ENCODE data around the gene LEKR1.
"Not testable (repeated sequence)": the region's sequence is repeated elsewhere in the genome, so short reads cannot be mapped to it uniquely, and the experiment has no call there.

LEKR1 gene

DNA sequence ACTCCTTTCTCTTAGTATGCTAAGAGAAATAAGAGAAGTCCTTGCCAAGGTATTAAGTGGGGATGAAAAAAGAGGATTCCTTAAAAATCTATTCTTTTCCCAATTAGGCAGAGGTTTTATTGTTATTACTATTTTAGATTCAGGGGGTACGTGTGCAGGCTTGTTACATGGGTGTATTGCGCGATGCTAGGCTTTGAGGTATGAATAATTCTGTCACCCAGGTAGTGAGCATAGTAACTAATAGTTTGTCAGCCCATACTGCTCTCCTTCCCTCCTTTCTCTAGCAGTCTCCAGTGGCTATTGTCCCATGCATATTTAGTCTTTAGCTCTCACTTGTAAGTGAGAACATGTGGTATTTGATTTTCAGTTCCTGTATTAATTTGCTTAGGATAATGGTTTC is 83.9 kb downstream of the LEKR1 start:
- DNase-seq = no peak

DNA sequence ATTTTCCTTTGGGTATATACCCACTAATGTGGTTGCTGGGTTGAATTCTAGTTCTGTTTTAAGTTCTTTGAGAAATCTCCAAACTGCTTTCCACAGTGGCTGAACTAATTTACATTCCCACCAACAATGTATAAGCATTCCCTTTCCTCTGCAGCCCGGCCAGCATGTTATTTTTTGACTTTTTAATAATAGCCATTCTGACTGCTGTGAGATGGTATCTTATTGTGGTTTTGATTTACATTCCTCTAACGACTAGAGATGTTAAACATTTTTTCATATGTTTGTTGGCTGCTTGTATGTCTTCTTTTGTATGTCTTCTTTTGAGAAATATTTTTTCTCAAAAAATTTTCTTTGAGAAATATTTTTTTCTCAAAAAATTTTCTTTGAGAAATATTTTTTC is 84.7 kb downstream of the LEKR1 start:
- not testable (repeated sequence) for DNase-seq

- DNase-seq = not testable (repeated sequence)
These were observed 88.1 kb downstream of the LEKR1 start for GRCh38 chr3:156914300-156914699.

DNA sequence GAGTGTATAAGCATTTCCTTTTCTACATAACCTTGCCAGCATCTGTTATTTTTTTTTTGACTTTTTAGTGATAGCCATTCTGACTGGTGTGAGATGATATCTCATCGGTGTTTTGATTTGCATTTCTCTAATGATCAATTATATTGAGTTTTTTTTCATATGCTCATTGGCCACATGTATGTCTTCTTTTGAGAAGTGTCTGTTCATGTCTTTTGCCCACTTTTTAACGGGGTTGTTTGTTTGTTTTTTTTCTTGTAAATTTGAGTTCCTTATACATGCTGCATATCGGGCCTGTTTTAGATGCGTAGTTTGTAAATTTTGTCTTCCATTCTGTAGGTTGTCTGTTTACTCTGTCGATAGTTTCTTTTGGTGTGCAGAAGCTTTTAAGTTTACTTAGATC is 89.2 kb downstream of the LEKR1 start:
- no peak for DNase-seq

DNA sequence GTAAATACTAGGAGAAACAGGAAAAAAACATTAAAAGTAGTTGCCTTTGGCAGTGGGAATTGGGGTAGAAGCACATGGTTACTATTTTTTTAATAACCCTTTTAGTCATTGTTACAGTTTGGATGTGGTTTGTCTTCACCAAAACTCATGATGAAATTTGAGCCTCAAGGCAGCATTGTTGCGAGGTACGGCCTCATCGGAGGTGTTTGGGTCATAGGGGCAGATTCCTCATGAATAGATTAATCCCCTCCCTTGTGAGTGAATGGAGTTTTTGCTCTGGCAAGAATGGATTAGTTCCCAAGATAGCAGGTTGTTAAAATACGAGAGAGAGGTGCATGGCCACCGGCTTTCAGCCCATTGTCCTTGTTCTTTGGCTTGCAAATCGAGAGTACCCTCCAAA is 92.6 kb downstream of the LEKR1 start:
- no peak for DNase-seq

DNA sequence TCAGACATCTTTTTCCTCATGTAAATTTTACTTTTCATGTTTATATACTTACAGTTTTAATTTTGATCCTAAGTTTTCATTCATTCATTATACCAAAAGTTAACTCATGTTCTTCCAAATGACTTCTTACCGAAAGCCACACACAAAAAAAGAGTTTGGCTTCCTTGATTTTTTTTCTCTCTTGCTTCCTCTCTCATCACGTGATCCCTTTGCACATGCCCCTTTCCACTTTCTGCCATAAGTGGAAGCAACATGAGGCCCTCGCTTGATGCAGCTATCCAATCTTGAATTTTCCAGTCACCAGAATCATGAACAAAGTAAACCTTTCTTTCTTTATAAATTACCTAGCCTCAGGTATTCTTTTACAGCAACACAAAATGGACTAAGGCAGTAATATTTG is 93.7 kb downstream of the LEKR1 start:
- no peak for DNase-seq

- no peak for DNase-seq
These were observed 94.2 kb downstream of the LEKR1 start for GRCh38 chr3:156920399-156920798.

- no peak for DNase-seq
These were observed 97.2 kb downstream of the LEKR1 start for GRCh38 chr3:156923349-156923748.

GRCh38 chr3:156938724-156939123 is 112.6 kb downstream of the LEKR1 start:
- no peak for DNase-seq

DNA sequence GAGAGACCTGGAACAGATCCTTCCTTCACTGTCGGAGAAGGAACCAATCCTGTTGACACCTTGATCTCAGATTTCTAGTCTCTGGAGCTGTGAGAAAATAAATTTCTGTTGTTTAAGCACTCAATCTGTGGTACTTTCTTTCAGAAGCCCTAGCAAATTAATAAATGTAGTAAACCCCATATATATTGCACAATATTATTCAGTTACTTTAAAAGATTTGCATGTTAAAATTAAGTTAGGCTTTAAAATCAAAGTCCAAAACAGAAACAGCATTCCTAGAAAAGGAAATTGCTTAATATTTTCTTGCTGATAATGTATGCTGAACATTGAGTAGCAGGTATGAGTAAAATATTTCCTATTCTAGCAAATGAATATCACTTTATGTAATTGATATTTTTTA is 113.2 kb downstream of the LEKR1 start:
- DNase-seq = no peak

DNA sequence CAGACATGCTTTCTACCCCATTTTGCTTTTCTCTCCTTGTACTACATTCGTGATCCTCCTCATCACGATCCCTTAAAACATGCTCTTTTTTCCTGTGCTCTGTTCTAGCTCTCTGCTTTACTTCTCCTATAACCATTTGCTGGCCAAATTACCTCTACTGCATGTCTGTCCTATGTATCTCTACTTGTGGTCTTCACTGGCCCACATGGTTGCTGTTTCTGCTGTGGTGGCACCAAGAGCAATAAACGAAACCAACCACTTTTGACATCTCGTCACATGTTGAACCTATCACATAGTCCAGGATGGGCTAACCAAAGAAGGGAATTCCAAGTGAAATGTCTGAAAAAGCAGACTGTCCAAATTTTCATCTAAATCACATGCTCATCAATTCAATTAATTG is 115.2 kb downstream of the LEKR1 start:
- DNase-seq = no peak

- no peak for DNase-seq
These were observed 122.5 kb downstream of the LEKR1 start for GRCh38 chr3:156948402-156949210.

DNA sequence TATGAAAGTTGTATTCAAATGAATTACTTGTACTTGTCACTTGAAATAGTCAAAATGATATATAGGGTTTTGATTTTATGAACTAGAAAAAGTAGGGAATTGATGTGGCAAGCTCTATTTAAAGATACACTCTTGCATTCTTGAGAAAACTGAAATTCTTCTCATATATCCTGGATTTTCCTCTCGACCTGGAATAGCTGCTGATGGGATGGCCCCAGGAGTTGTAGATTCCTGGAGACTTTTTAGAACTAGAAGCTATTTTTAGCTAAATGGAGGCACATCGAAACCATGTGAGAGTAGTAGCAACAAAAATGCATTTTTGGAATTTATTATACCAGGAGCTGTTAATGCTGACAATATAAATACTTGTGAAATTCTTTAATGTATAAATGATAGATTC is 125.9 kb downstream of the LEKR1 start:
- no peak for DNase-seq

DNA sequence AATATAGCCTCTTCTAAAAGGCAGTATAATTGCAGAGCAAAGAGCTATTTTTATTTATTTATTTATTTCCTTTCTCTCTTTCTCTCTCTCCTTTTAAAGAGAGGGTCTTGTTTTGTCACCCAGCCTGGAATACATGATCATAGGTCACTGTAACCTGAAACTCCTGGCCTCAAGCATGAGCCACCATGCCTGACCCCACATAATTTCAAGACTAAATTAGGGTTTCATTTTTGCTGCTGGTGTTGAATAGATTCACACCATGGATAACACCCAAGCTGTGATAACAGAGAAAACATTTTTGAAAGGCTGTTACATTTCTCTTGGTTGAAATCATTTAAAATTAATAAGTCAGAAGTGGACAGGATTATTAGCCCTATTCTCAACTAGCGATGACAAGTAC is 131.6 kb downstream of the LEKR1 start:
- DNase-seq = no peak

DNA sequence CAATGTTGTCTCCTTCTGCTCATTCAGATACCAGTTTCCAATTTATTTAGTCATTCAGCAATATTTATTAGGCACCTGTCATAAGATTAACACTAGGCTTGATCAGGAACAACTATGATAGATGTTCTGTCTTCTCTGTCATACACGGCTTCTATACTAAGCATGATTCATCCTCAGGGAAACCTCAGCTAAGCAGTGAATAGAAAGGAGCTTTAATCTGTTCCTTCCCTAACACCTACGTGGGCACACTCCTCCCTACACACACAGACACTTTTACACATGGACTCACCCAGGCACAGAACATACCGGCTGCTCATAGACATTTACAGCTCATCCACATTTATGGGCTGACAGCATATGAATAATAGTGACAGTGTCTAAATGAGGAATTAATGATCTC is 136.9 kb downstream of the LEKR1 start:
- no peak for DNase-seq

DNA sequence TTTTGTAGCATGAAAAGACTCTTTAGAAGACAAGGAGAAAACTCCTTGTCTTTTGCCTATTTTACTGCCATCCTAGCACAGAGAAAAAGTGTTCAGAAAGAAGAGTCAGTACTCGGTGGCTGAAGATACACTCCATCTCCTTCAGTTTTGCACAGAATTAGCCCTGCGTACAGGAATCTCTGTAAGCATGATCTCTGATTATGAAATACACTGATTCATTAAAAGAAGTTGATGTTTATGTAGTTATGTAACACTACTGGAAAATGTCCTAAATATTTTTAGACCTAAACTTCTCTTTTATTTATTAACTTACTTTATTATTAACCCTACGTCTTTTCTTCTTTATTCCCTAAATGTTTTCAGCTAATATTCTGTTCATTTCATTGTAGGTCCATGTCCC is 138.4 kb downstream of the LEKR1 start:
- DNase-seq = no peak

DNA sequence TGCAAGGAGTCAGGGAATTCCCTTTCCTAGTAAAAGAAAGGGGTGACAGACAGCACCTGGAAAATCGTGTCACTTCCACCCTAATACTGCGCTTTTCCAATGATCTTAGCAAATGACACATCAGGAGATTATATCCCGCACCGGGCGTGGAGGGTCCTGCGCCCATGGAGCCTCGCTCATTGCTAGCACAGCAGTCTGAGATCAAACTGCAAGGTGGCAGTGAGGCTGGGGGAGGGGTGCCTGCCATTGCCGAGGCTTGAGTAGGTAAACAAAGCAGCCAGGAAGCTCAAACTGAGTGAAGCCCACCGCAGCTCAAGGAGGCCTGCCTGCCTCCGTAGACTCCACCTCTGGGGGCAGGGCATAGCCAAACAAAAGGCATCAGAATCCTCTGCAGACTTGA is 140.2 kb downstream of the LEKR1 start:
- not testable (repeated sequence) for DNase-seq

DNA sequence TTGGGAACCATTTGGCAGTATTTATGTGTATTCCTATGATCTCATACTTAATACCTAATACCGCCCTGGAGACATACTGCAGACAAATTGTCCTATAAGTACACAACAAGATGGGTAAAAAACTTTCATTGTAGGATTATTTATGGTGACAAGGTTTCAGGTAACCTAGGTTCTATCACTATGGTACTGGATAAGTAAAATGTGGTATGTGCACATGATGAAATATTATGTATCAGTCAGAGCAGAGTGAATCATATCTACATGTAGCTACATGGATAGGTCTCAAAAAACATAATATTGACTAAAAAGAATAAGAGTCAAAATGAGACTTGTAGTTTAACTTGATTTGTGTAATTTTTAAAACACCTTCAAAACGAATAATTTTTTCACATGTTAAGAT is 147.8 kb downstream of the LEKR1 start:
- no peak for DNase-seq

GRCh38 chr3:156974931-156975330 is 148.8 kb downstream of the LEKR1 start:
- no peak for DNase-seq

GRCh38 chr3:156975721-156976120 is 149.6 kb downstream of the LEKR1 start:
- DNase-seq = no peak

DNA sequence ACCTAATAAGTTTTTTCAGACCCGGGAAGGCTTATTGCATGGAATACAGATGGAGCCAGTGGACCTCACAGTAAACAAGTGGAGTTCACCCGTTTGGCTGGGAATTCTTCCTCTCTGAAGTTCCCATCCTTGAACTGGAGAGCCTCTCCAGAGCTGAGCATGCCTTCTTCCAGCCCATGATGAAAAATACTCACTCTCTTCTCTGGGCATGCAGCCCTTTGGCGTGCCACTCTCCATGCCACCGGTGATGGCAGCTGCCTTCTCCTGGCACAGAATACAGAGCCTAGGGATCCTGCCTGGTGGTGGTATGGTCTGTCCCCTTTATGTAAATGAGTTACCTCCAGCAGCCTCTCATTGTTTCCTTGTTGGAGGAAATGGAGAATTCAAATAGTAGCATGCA is 150.8 kb downstream of the LEKR1 start:
- DNase-seq = no peak

DNA sequence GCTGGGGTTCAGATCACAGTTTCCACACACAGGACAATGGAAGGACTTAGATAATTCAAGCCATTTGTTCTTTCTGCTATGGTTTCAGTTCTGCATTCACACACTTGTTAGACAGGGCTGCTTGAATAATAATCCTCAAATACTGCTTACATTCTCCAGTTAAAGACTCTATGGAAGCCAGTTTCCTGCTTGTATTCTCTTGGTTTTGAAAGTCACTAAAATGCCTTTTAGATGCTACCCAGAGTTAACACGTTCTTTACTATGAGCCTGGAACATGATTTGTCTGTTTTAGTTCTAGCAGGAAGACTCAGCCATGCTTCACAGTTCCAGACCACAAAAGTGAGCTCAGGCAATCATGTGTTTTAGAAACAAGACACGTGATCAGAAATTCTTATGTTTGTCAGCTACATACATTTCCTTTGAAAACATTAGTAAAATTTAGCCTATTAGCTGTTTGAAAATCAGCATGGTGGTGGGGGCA is 152.4 kb downstream of the LEKR1 start:
- DNase-seq = no peak

DNA sequence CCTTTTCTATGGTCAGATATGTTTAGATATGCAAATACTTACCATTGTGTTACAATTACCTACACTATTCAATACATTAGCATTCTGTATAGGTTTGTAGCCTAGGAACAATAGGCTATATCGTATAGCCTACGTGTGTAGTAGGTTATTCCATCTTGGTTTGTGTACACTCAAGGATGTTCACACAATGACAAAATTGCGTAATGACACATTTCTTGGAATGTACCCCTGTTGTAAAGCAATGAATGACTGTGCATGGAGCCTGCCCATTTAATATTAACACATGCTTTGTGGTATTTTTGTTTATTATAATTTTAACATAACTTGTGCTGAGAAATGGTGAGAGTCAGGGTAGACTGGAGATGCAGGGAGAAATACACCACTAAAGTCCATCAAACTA is 154.9 kb downstream of the LEKR1 start:
- DNase-seq = no peak

GRCh38 chr3:156983559-156983958 is 157.4 kb downstream of the LEKR1 start:
- no peak for DNase-seq

DNA sequence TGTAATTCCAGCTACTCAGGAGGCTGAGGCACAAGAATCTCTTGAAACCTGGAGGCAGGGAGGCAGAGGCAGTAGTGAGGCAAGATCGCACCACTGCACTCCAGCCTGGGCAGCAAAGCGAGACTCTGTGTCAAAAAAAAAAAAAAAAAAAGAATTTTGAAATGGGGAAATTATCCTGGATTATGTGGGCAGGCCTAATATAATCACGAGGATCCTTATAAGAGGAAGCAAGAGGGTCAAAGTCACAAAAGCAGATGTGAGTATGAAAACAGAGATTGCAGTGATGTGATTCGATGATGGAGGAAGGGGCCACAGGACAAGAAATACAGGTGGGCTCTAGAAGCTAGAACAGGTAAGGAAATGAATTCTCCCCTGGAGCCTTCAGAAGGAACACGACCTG is 159.6 kb downstream of the LEKR1 start:
- DNase-seq = no peak
